ENCODE data around the gene CNTNAP5.

Gene CNTNAP5

DNA sequence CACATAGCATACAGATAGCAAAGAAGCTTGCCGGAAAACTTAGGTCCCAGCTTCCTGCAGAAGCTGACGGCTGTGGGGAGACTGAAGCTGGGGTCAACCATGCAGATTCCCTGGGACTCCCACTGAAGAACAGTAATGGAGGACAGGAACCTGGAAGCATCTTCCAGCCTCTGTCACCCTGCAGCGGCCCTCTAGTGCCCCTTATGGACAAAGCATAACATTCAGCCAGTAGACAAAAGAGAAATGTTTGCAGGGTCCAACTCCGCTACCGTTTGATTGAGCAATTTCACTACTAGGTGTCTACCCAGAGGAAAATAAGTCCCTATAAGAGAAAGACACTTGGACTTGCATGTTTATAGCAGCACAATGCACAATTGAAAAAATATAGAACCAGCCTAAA is 460.6 kb downstream of the CNTNAP5 start:
- DNase-seq: no peak

DNA sequence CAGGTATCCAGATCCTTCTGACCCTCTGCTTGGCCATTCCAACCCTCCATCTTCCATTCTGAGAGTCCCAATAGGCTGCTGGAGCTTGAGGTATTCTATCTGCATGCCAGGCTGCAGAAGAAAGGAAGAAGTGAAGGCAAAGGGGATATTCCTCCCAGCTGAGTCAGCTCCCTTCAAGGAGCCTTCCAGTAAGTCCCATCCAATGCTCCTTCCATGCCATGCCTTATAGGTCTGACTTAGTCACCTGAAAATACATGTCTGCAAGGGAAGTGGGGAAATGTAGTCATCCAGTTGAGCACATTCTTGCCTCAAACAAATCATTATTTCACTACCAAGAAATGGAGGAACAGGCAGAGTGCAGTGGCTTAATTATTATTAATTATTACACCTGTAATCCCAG is 464.6 kb downstream of the CNTNAP5 start:
- no peak for DNase-seq

DNA sequence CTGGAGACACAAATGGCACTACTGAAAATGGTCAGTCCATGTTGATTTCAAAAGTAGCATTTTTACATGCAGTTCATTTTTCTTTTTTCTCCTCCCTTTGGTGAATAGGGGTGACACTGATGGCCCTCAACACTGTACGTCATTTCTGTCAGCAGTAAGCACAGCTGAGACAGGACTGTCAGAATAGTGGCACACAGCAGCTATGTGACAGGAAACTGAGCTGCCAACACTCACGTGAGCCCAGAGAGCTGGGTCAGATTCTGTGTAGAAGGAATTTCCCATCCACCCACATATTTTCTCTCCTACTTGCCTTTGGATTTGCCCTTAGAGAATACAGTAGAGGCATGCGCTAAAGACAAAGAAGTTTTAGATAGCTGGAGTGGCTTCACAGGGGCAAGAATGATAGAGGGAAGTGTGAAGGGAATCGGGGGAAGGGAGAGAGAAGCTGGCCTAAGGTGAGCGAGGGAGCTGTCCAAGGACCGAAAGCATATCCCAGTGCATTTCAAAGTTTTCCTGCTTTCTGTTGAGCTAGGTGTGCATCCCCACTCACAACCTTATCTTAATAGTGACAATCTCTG is 476.6 kb downstream of the CNTNAP5 start:
- DNase-seq: no peak

DNA sequence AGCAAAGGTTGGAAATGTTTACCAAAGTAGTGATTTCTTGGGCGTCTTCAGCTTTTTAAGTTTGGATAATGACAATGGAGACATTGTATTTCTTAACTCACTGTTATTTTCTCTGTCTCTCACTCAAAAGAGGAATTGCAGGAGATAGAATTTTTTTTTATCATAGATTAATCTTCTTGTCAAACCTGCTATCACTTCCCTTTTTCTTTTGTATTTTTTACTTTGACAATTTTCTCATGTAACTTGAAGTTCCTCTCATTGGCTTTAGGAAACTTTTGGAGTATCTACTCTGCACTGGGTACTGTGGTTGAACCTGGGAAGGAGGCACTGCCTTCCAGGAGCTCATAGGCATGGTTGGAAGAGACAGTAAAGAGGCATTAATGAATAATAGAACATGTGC is 489.1 kb downstream of the CNTNAP5 start:
- DNase-seq: no peak

GRCh38 chr2:124520953-124521352 is 495.9 kb downstream of the CNTNAP5 start:
- DNase-seq: no peak

DNA sequence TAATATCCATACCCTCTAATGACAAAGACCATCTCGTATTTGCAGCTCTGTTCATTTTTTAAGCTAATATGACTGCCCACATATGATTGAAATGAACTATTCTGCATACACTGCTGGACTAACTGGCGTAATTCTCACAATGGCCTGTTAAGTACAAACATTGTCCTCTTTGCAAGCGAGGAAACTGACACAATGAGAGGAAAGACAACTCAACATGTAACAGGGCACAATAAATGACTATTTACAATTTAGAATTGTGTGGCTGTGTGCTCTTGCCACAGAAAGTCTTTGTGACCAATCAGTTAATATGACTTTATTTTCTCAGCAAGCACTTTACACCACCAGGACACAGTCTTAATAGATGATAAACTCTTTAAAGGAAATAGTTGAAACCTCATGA is 498.0 kb downstream of the CNTNAP5 start:
- DNase-seq: no peak

DNA sequence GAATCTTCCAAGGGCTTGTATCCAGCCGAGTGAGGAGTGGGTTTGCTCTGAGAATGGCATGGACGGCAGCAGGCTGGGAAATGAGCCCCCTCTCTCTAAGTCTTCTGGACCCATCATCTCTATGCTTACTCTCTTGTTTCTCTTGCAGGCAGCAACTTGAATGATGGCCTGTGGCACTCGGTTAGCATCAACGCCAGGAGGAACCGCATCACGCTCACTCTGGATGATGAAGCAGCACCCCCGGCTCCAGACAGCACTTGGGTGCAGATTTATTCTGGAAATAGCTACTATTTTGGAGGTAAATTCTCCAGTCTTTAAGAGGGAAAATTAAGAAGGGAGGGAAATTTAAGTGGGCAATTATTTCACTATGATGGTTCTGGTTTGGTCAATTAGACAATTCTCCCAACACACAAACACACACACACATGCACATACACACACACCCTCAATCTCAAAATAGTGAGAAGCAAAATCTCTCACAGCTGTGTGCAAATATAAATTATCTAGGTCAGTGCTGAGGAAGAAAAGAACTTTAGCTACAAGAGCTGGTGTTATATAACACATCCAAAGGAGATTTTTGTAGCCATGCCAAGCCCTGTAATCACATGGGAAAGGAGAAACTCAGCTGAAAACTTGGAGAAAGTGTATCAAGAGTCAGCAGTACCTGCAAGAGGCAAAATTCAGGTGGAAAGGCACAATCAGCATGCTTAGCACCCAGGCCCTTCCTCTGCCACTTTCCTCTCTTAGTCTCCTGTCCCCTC is 499.2 kb downstream of the CNTNAP5 start:
- no peak for DNase-seq

GRCh38 chr2:124526221-124526620 is 501.1 kb downstream of the CNTNAP5 start:
- no peak for DNase-seq

DNA sequence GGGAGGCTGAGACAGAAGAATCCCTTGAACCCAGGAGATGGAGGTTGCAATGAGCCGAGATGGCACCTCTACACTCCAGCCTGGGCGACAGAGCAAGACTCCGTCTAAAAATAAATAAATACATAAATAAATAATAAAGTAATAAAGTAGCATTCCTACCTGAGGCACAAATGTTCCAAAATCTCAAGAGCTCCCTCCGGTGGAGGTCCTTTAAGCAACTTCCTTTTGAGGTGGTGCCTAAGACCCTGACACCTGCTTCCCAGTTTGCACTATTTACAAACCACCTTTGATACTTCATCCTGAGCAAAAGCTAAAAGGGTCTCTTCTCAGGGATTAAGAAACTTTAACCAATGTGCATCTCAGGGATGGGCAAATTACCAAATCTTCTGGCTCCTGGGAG is 505.1 kb downstream of the CNTNAP5 start:
- DNase-seq: no peak

- DNase-seq: no peak
Observed at GRCh38 chr2:124533226-124533954, 508.3 kb downstream of the CNTNAP5 start.

- DNase-seq: no peak
Observed at GRCh38 chr2:124534028-124534427, 508.9 kb downstream of the CNTNAP5 start.

GRCh38 chr2:124535816-124536215 is 510.7 kb downstream of the CNTNAP5 start:
- no peak for DNase-seq

GRCh38 chr2:124536591-124536990 is 511.5 kb downstream of the CNTNAP5 start:
- no peak for DNase-seq

GRCh38 chr2:124538549-124538948 is 513.5 kb downstream of the CNTNAP5 start:
- no peak for DNase-seq

- DNase-seq: no peak
Observed at GRCh38 chr2:124540805-124541204, 515.7 kb downstream of the CNTNAP5 start.

GRCh38 chr2:124542932-124543640 is 518.0 kb downstream of the CNTNAP5 start:
- peak in 1 of 2 experiments; percentile 3 for DNase-seq

GRCh38 chr2:124547700-124548099 is 522.6 kb downstream of the CNTNAP5 start:
- DNase-seq: no peak

GRCh38 chr2:124558277-124558905 is 533.3 kb downstream of the CNTNAP5 start:
- DNase-seq: no peak

DNA sequence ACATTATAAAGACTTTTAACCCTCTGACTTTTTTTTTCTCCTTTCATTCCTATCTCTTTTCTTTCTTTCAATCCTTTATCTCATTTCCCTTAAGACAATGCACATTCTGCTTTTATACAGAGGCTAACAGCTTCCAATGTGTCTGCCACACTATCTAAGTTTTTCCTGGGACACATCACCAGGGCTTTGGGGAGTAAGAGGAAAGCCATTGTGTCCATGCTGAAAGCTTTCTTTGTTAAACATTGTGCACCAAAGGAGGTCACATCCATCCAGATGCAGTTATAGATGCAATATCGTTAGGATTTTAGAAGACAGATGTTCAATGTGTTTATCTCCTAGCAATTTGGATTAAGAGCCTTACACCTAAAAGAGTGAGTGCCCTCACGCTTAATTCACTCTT is 534.1 kb downstream of the CNTNAP5 start:
- no peak for DNase-seq

DNA sequence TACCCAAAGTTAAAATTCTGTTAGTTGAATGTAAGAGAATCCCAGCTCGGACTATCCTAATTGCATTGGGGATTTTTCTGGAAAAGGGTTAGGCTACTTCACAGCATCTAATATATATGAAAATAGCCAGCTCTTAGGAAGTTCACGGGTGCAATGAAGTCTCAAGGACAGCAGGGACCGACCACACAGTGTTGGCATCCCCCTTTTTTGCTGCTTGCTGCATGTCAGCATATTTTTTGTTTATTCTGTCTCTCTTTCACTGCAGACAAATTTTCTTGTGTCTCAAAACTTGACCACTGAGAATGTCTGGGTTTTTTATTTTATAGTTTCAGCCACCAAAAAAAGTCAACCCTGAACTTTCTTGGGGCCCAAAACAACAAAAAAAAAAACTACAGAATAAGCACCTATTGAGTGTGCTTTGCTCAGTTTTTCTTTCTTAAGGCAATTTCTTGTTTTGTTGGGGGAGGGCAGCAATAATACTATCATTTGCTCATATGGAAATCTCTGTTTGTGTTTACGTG is 535.6 kb downstream of the CNTNAP5 start:
- no peak for DNase-seq

- no peak for DNase-seq
Observed at GRCh38 chr2:124561486-124561885, 536.4 kb downstream of the CNTNAP5 start.

DNA sequence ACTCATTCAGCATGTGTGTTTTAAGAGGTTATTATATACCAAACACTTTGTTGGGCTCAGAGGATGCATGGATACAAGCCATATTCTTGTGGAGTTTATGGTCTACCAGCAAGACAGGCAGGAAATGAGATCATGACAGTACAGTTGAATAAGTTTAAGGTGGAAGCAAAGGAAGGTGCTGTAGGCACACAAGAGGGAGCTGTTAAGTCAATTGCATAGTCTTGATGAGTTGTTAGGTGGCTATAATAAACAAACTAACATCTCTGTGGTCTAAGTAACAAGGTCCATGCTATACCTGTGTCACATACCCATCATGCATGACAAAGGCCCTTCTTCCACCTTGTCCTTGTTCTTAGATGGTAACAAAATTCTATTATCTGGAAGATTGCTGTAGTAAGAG is 538.3 kb downstream of the CNTNAP5 start:
- DNase-seq: no peak

DNA sequence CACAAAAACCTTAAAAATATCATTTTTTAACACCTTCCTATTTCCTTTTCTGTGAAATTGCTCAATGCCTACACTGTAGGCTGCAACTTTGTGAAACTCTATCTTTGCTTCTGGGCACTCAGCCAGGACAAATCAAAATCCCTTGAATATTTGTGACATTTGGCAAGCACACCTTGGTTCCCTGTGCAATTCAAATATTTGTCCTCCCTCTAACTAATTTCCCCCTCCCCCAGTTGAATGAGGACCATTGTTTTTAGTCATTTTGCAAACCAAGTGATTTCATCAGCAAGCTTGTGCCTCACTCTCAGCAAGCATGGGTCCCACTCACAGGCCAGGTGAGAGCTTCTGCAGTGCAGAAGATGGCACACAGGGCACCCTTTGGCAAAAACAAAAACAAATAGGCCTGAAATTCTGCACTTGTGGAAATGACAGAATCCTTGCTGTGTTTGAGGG is 541.5 kb downstream of the CNTNAP5 start:
- DNase-seq: no peak

All from NCI-H187 (cell line).